Prostate gland (tissue), 2 donors: ENCODE measurements around the gene DZANK1. TPM values are rescaled to one million over a fixed set of nuclear protein-coding genes. Genes with fewer than 3 reads are reported as not detected.

Experiments
- DNase-seq: peaks from one replicate; pipeline ENCODE4 v3.0.0-alpha.2; 2019; ENCODE audit warnings: low spot score
- H3K27ac ChIP-seq, 2 donors: fragments of 200-600 bp; sonication (generic); 2 replicates each; pipeline ENCODE4 v1.5.1; 2017 to 2019
- H3K27me3 ChIP-seq: fragments of 200-600 bp; sonication (generic); replicated peaks from 2 replicates; pipeline ENCODE4 v1.5.1; 2019; ENCODE audit not compliant: insufficient read depth
- H3K36me3 ChIP-seq, 2 donors: fragments of 200-600 bp; sonication (generic); 1 replicate in 1 of 2; 2 replicates in 1 of 2; pipeline versions ENCODE4 v1.5.1 to v1.8.1; 2017 to 2019
- H3K4me1 ChIP-seq: fragments of 200-600 bp; sonication (generic); replicated peaks from 2 replicates; pipeline ENCODE4 v1.5.1; 2019
- H3K4me3 ChIP-seq, 2 donors: fragments of 200-600 bp; sonication (generic); 2 replicates each; pipeline ENCODE4 v1.5.1; 2017 to 2019
- H3K9me3 ChIP-seq: fragments of 200-600 bp; sonication (generic); 2 replicates; pipeline ENCODE4 v1.5.1; 2017
- POLR2A ChIP-seq: fragments of 450-650 bp; IDR thresholded peaks from one replicate; pipeline ENCODE4 v1.6.1; 2016; ENCODE audit warnings: antibody characterized with exemption, mild to moderate bottlenecking
- POLR2AphosphoS5 ChIP-seq: sonication (generic); formaldehyde crosslinking; IDR thresholded peaks from one replicate; pipeline ENCODE4 v1.6.1; 2017; ENCODE audit warnings: antibody characterized with exemption
- WGBS: methylation state at CpG from one replicate; pipeline ENCODE4 v1.1.5; 2018; 5-methylcytosine and 5-hydroxymethylcytosine counted together
- intact Hi-C: fragments of 100-400 bp; cut with DNase I; formaldehyde crosslinking; loops from one replicate; pipeline ENCODE4 v1.14.2; 2022
- total RNA-seq, 2 donors: library from RNA; depleted of rRNA; stranded (reverse); fragments of >200 nt; gene quantifications; one replicate each; pipeline ENCODE4 v1.1.0, GENCODE V29; 2016
- TF ChIP-seq, protein P1 (sequence below), 4 experiments: fragments of 200-600 bp in 2 of 4; fragments of 450-650 bp in 2 of 4; sonication (generic) in 2 of 4; IDR thresholded peaks; 1 replicate in 3 of 4; 2 replicates in 1 of 4; pipeline ENCODE4 v1.5.1; 2016 to 2019; ENCODE audit warnings: antibody characterized with exemption in 4 of 4, mild to moderate bottlenecking in 2 of 4, moderate library complexity in 2 of 4

DZANK1 gene
- total RNA-seq, 2 donors from 2014 or later, result 2.0 to 7.1 TPM

DNA sequence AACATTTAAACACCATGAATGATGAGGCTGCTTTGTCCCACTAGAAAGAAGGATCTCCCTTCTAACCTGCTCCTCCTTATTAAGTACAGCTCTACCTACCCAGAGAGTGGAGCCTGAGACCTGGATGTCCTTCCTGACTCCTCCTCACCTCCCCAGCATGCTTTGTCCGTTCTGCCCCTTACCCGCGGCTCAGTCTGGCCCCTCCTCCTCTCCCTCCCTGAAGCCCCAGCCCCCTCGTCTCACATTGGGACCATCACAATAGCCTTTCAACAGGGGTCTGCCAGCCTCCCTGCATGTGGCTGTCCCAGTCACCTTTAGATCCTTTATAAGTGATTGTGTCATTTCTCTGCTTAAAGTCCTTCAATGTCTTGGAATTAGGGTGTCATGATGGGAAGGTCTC lies 72.5 kb downstream of the DZANK1 start:
- no peak overlapping the region for H3K27ac ChIP-seq
- H3K9me3 ChIP-seq, result no peaks in the 10 kb centered on the region
- H3K4me1 ChIP-seq, result no peaks in the 10 kb centered on the region
- no peaks in the 10 kb centered on the region for H3K36me3 ChIP-seq
- 40% methylated on average over 4 of the region's 4 CpGs for WGBS
- no peaks in the 10 kb centered on the region for H3K27me3 ChIP-seq
- TF ChIP-seq POLR2AphosphoS5 (no peak), POLR2A (no peak)
- TF ChIP-seq, protein P1, sequence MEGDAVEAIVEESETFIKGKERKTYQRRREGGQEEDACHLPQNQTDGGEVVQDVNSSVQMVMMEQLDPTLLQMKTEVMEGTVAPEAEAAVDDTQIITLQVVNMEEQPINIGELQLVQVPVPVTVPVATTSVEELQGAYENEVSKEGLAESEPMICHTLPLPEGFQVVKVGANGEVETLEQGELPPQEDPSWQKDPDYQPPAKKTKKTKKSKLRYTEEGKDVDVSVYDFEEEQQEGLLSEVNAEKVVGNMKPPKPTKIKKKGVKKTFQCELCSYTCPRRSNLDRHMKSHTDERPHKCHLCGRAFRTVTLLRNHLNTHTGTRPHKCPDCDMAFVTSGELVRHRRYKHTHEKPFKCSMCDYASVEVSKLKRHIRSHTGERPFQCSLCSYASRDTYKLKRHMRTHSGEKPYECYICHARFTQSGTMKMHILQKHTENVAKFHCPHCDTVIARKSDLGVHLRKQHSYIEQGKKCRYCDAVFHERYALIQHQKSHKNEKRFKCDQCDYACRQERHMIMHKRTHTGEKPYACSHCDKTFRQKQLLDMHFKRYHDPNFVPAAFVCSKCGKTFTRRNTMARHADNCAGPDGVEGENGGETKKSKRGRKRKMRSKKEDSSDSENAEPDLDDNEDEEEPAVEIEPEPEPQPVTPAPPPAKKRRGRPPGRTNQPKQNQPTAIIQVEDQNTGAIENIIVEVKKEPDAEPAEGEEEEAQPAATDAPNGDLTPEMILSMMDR (IDR thresholded peaks at IDR 0.05), result no peak
- intact Hi-C loops, result no loop called here
- no peak overlapping the region for H3K4me3 ChIP-seq
- DNase-seq, result no peak

DNA sequence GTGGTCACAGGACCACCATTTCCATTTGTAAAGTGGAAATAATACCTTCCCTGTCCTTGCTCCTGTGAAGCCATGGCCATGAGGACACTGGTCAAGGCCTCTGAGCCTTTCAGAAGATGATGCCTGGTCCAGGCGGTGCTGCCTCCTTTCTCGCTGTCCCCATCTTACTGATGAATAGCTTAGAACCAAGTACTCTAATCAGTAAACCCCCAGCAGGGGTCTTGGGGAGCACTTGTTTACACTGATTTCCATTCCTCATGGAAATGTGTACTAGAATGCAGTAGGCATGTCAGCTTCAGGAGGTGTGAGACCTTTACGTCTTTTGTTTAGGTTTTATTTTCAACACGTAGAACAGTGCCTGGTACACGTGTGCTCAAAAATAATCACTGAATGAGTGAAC lies 75.1 kb downstream of the DZANK1 start:
- TF ChIP-seq, protein P1 (IDR thresholded peaks at IDR 0.05), result no peak
- no peak for TF ChIP-seq POLR2A
- TF ChIP-seq POLR2AphosphoS5, result no peak
- H3K4me3 ChIP-seq, result no peak overlapping the region
- intact Hi-C loops, result no loop called here

DNA sequence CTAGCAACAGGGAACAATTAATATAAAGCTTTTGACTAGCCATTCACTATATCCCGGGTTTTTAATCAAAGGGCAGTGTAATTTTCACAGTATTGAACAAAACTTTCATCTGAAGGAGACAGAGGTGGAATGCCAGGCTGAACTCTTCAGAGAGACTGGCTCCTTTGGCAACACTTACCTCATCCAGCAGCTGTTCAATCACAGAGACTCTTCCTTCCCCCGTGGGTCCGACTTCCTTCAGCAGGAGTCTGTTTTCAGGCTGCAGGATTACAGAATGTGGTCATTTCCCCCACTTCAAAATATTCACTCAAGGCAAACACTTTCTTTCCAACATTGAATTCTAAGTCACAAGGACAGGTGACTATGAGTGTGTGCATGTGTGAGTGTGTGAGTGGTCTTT lies 76.6 kb downstream of the DZANK1 start:
- 79% methylated on average over 3 of the region's 3 CpGs for WGBS
- intact Hi-C loops, result no loop called here
- H3K9me3 ChIP-seq, result no peaks in the 10 kb centered on the region
- H3K27ac ChIP-seq, result no peak overlapping the region
- no peak overlapping the region for H3K4me3 ChIP-seq
- no peaks in the 10 kb centered on the region for H3K36me3 ChIP-seq
- DNase-seq, result no peak
- H3K27me3 ChIP-seq, result no peaks in the 10 kb centered on the region
- no peaks in the 10 kb centered on the region for H3K4me1 ChIP-seq
- TF ChIP-seq POLR2AphosphoS5 (no peak), POLR2A (no peak)
- TF ChIP-seq, protein P1 (IDR thresholded peaks at IDR 0.05), result no peak

More for the DNA sequence above, 75.1 kb downstream of the DZANK1 start:
- whole genome bisulfite sequencing, result 87% methylated on average over 5 of the region's 5 CpGs
- Histone ChIP-seq H3K27ac (no peak overlapping the region), H3K27me3 (no peaks in the 10 kb centered on the region), H3K4me1 (no peaks in the 10 kb centered on the region), H3K9me3 (no peaks in the 10 kb centered on the region), H3K36me3 (no peaks in the 10 kb centered on the region)
- DNase-seq, result no peak

DNA sequence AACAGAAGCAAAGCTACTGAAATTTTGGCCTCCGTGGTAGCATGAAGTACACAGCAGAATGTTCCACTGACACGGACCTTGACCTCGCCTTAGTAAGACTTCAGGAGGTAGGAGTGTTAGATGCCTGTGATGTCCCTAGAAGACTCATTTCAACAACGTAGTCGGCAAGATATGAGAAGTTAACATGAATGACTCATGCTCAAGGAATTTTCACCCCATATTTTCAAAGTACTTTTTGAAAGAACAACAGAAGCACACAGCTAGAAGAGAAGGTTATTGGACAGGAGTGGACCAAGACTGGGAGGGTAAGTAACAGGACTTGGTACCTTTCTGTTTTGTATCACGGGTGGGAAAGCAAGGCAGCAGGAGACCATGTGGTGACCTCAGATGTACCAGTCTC lies 78.0 kb downstream of the DZANK1 start:
- no peaks in the 10 kb centered on the region for H3K4me1 ChIP-seq
- 54% methylated on average over 6 of the region's 6 CpGs for WGBS
- no peak overlapping the region for H3K27ac ChIP-seq
- no peak overlapping the region for H3K4me3 ChIP-seq
- no peaks in the 10 kb centered on the region for H3K27me3 ChIP-seq
- TF ChIP-seq POLR2A, result no peak
- TF ChIP-seq, protein P1 (IDR thresholded peaks at IDR 0.05), result no peak
- no peak for TF ChIP-seq POLR2AphosphoS5
- H3K36me3 ChIP-seq, result no peaks in the 10 kb centered on the region
- DNase-seq, result no peak
- no peaks in the 10 kb centered on the region for H3K9me3 ChIP-seq
- intact Hi-C loops, result no loop called here

DNA sequence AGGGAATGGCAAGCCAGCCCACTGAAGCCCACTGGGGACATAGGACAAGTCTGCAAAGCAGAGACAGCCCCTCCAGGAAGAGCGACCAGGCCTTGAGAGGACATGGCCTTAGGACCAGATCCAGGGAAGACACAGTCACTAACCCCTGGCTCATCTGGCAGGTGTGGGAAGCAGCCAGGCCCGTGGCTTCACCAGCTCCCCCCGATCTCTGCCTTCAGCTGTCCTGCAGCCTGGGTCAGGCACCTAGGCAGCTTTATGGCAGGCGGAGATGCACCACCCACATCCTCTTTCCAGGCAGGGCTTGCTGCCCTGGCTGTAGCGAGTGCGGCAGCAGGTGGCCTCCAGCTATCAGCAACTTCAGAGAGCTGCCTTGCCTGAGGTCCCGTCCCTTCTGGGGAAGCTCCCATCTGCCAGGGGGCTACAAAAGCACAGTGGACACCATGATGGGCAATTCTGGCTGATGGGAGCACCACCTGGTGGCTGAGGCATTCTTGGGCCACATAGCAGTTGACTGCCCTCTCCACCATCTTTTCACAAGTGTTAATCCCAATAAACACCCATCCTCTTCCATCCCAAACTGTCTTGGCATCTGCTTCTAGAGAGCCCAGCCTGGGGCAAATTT lies 85.8 kb downstream of the DZANK1 start:
- Histone ChIP-seq H3K4me3 (no peak overlapping the region), H3K27me3 (no peaks in the 10 kb centered on the region), H3K9me3 (no peaks in the 10 kb centered on the region), H3K4me1 (no peaks in the 10 kb centered on the region), H3K27ac (no peak overlapping the region), H3K36me3 (no peaks in the 10 kb centered on the region)
- WGBS, result 56% methylated on average over 7 of the region's 7 CpGs
- TF ChIP-seq, protein P1 (IDR thresholded peaks at IDR 0.05), result no peak
- intact Hi-C loops, result no loop called here
- no peak for DNase-seq
